GM19193 (cell line): ENCODE measurements around the gene KCNA2.

Source experiments
- POLR2A ChIP-seq: IDR thresholded peaks from 4 replicates; pipeline ENCODE4 v1.6.1; 2011; ENCODE audit not compliant: insufficient read depth, insufficient read length; ENCODE audit errors: extremely low read depth

Gene KCNA2

GRCh38 chr1:110633646-110634030 lies 27.5 kb upstream of the KCNA2 start:
- no peak for TF ChIP-seq POLR2A

DNA sequence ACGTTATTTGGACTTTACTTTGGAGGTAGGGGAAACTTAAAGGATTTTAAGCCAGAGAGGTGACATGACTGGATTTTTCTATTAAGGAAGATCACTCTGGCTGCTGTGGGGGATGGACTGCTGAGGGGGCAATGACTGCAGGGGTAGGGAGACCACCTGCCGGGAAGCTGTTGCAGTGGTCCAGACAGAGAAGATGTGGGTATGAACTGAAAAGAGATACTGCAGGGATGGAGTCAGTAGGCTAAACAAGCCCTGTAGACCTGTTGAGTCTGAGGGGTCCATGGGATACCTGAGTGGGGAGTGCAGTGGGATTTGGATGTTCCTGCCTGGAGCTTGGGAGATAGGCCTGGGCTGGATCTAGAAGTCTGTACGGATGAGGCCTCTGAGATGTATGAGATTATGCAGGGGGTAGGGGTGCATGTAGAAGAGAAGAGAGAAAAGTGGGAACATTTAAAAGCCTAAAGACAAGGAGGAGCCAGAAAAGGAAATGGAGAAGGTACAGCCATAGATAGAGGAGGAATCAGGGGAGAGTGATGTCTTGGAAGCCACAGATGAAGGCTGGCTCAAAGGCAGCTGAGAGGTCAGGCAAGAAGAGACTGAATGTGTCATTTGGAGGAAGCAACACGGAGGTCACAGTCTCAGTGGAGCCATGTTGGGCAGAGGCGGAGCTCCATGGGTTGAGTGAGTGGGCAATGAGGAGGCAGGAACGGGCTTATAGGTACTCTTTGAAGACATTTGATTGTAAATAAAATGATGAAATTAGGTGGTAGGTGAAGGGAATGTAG lies 25.9 kb upstream of the KCNA2 start:
- TF ChIP-seq POLR2A: no peak

DNA sequence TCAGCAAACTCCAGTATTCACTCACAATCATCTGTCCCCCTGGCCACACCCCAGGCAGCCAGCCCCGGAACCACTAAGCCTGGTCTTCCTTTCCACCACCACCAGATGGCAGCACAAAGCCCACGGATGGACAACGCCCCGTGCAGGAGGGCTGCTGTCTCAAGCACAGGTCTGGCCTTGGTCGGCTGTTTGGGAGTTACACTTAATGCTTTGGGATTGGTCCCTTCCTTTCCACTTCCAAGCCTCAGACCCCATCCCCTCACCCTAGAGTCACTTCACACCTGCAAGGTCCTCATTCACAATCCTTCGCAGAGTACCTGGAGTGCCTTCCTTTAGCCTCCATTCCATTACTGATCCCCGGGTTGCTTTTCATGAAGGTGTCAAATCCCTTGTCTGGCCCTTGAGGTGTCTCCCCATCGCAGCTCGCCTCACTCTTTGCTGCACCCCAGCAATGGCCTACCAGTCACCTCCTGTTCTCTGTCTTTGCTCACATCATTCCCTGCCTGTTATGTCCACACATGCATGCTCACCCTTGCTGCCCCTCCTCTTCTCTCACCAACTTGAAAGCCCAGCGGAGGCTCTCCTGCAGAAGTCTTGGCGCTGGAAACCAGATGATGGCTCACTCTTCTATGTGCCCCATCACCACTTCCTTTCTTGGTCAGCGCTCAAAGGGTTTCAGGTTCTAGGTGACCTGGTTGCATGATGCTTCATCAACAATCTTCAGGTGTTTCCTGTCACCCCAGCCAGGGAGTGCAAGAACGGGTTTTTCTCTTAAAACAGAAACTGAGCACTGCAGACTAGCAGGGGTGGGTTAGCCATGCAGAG lies 24.9 kb upstream of the KCNA2 start:
- TF ChIP-seq POLR2A: no peak

DNA sequence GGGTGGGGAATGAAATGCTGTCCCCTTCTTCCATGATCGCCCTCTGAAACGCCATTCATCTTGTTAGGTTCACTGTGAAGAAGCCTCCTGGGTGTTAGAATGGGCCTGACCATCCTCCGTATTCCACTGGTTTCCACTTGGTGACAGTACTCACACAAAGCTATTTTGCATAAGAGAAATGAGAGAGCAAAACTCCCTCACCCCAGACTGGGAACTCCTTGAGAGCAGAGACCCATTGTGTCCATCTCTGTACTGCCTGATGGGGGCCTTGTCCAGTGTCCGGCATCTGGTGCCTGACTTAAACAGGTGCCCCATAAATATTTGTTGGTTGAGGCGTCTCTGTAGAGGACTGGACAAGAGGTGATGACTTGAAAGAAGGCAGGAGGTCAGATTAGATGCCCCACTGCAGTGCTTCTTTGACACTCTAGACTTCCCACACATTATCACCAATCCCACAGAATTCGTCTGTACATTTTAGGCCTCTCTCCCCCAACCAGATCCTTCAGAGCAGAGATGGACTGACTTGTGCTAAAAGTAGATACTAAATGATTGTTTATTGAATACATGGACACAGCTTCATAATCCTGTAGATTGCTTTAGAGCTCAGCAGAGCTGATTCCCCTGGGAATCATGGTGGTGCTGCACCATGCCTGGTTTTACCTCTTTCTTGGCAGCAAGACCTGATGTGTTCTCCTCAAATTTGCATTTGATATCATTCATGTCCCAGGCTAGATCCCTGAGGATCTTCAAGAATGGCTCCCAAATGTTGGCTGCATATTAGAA lies 22.4 kb upstream of the KCNA2 start:
- TF ChIP-seq POLR2A: no peak

DNA sequence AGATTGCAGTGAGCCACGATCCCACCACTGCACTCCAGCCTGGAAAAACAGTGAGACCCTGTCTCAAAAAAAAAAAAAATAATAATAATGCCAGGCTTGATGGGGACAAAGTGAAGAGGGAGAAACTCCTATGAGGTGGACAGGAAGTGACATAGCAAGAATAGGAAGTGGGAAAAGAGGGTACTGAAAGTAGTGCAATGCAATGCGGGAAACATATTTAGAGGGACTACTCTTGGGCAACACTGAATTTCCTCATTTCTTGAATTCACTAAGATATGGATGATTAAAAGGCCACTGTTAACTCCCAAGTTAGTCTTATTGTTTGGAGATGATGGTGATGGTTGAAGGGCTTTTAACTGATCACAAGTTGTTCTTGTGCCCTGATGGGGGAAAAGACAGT lies 21.6 kb upstream of the KCNA2 start:
- no peak for TF ChIP-seq POLR2A

DNA sequence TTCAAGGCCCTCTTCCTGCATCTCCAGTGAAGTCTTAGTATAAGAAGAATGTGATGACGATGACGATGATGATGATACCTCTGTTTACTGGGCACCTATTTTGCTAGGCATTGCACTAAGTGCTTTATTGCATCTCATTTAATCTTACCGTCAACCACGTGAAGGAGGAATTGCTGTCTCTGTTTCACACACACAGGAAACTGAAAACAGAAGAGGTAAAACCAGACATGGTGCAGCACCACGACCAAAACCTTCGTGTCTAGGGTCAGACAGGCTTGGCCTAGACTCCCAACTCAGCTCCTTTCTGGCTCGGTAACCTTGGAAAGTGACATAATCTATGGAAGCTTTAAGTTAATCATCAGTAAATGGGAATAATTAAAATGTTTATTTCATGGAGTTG lies 20.7 kb upstream of the KCNA2 start:
- no peak for TF ChIP-seq POLR2A

GRCh38 chr1:110620686-110621085 lies 14.5 kb upstream of the KCNA2 start:
- TF ChIP-seq POLR2A: no peak

GRCh38 chr1:110620250-110620615 lies 14.1 kb upstream of the KCNA2 start:
- TF ChIP-seq POLR2A: no peak

- peak; percentile 41 for TF ChIP-seq POLR2A
Measured at GRCh38 chr1:110619412-110620249, 13.5 kb upstream of the KCNA2 start.

DNA sequence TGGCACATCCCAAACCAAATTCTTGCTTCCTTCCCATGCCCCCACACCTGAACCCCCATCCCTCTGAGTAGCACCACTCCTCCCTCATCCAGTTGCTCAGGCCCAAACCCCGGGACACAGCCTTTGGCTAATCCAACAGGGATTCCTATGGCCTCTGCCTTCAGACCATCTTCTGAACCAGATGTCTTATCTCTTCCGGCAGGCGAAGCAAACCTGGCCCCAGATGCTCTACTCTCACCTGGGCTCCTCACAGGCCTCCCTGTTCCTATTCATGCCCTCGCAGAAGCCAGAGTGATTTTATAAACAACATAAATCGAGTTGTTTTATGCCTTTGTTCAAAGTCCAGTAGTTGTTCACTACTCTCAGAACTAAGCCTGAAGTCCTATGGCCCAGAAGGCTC lies 12.5 kb upstream of the KCNA2 start:
- TF ChIP-seq POLR2A: no peak

- no peak for TF ChIP-seq POLR2A
Measured at GRCh38 chr1:110617589-110617988, 11.4 kb upstream of the KCNA2 start.

DNA sequence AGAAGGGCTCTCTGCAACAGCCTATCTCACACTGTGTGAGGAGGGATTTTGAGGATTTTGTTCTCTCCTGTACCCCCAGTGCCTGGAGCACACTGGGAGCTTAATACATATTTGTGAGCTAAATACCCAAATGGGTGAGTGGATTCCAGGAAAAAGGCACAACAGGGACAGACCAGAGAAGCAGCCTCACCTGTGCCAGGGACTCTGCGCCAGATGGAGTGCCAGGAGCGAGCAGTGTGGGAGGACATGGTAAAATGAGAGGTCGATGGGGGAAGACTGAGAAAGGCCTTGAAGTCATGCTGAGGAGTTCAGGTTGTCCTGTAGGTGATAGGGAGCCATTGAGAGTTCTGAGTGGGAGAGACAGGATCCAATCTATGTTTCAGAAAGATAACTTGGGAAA lies 11.0 kb upstream of the KCNA2 start:
- TF ChIP-seq POLR2A: no peak

DNA sequence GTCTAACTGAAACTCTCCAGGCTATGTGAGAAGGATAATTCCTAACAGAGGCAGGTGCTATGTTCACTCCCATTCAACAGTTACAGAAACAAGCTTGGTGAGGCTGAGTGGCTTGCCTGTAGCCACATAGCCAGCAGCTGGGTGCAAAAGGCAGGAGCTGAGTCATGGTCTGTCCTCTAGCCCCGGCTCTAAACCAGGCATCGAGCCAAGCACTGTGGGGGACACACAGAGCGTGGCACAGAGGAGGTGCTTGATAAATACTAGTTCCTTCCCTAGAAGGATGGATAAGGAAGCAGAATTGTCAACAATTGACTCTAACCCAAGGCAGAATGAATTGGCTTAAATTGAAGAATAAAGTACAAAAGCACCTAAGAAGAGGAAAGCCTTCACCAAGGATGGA lies 10.4 kb upstream of the KCNA2 start:
- no peak for TF ChIP-seq POLR2A

DNA sequence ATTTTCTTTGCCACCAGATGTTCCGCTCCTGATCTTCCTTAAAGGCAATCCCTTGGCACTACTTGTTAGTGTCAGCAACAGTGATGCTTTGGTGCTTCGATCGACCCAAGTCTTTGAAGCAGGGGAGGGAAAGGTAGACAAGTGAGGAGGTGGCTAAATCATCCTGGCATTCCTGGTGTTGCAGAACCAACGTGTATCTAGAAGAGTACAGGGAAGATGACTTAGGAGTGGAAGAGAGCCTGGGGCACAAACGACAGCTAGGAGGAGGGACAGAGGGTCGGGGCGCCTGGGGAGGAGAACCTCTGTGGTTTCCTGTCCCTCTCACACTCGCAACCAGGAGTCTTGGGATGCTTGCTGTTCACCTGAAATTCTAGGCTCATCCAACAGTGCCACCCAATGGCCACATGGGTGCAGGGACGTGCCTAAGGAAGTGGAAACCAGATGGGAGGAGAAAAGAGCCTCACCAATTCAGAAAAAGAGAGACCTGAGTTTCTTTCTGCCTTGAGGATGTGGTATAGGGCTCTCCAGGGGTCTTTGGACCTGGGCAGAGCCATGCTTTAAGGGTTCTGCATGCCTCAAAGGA lies 9.5 kb upstream of the KCNA2 start:
- no peak for TF ChIP-seq POLR2A
